ENCODE data around the gene SLCO1B1. TPM values are rescaled to one million over a fixed set of nuclear protein-coding genes. Genes with fewer than 3 reads are reported as not detected.
"Not testable (repeated sequence)": the region's sequence is repeated elsewhere in the genome, so short reads cannot be mapped to it uniquely, and the experiment has no call there.

SLCO1B1 gene
- total RNA-seq, 6 donors from 2014 or later: not detected

GRCh38 chr12:21169878-21170472 lies 39.0 kb downstream of the SLCO1B1 start:
- no peaks in the 10 kb centered on the region for H3K36me3 ChIP-seq
- DNase-seq: peak in 1 of 2 donors; percentile 22
- no peak overlapping the region for H3K27ac ChIP-seq
- no peak overlapping the region for H3K4me3 ChIP-seq
- peak in 1 of 2 donors; percentile 40 for ATAC-seq (ENCODE audit: low FRiP score in 2 of 2)
- H3K4me1 ChIP-seq: no peaks in the 10 kb centered on the region
- WGBS, 2 donors: 39 to 40% methylated on average over 3 of the region's 3 CpGs
- no peaks in the 10 kb centered on the region for H3K27me3 ChIP-seq
- TF ChIP-seq, protein P1, sequence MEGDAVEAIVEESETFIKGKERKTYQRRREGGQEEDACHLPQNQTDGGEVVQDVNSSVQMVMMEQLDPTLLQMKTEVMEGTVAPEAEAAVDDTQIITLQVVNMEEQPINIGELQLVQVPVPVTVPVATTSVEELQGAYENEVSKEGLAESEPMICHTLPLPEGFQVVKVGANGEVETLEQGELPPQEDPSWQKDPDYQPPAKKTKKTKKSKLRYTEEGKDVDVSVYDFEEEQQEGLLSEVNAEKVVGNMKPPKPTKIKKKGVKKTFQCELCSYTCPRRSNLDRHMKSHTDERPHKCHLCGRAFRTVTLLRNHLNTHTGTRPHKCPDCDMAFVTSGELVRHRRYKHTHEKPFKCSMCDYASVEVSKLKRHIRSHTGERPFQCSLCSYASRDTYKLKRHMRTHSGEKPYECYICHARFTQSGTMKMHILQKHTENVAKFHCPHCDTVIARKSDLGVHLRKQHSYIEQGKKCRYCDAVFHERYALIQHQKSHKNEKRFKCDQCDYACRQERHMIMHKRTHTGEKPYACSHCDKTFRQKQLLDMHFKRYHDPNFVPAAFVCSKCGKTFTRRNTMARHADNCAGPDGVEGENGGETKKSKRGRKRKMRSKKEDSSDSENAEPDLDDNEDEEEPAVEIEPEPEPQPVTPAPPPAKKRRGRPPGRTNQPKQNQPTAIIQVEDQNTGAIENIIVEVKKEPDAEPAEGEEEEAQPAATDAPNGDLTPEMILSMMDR (IDR thresholded peaks at IDR 0.05): peak in 5 of 6 experiments; percentile 27 to 57 (median 43)
- TF ChIP-seq EP300 (IDR thresholded peaks at IDR 0.05): no peak
- TF ChIP-seq POLR2A (IDR thresholded peaks at IDR 0.05): no peak
- TF ChIP-seq POLR2AphosphoS5 (IDR thresholded peaks at IDR 0.05): no peak
- H3K9me3 ChIP-seq: no peaks in the 10 kb centered on the region

- H3K4me1 ChIP-seq: no peaks in the 10 kb centered on the region
- ATAC-seq (ENCODE audit: low FRiP score in 2 of 2) (no peak), DNase-seq (no peak)
- TF ChIP-seq, protein P1 (IDR thresholded peaks at IDR 0.05): no peak
- no peak for TF ChIP-seq POLR2AphosphoS5 (IDR thresholded peaks at IDR 0.05)
- no peak for TF ChIP-seq POLR2A (IDR thresholded peaks at IDR 0.05)
- TF ChIP-seq EP300 (IDR thresholded peaks at IDR 0.05): no peak
- H3K4me3 ChIP-seq: no peak overlapping the region
- no peaks in the 10 kb centered on the region for H3K36me3 ChIP-seq
- no peak overlapping the region for H3K27ac ChIP-seq
- no peaks in the 10 kb centered on the region for H3K27me3 ChIP-seq
- WGBS, 2 donors: 97 to 100% methylated on average over 1 of the region's 1 CpG
- H3K9me3 ChIP-seq: no peaks in the 10 kb centered on the region
Observed at GRCh38 chr12:21172079-21172478, 41.1 kb downstream of the SLCO1B1 start.

DNA sequence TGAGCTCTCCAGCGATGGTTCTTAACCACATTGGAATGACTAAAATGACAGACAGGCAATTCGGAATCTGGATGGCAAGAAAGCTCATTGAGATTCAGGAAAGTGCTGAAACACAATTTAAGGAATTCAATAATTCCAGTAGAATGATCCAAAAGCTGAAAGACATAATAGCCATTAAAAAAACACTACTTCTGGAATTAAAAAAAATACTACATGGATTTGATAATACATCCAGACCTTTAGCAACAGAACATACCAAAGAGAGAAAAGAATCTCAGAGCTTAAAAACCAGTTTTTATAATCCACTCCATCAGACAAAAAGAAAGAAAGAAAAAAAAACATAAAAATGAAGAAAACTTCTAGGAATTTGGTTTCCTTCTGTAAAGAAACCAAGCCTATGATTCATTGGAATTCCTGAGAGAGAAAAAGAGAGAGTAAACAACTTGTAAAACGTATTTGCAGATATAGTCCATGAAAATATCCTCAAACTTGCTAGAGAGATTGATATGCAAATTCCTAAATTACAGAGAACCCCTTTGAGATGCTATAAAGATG lies 52.8 kb downstream of the SLCO1B1 start:
- no peaks in the 10 kb centered on the region for H3K9me3 ChIP-seq
- no peaks in the 10 kb centered on the region for H3K27me3 ChIP-seq
- no peak for ATAC-seq (ENCODE audit: low FRiP score in 2 of 2)
- DNase-seq: no peak
- H3K4me1 ChIP-seq: no peaks in the 10 kb centered on the region
- 40 to 63% methylated on average over 3 of the region's 3 CpGs for WGBS, 2 donors
- H3K27ac ChIP-seq: no peak overlapping the region
- H3K36me3 ChIP-seq: no peaks in the 10 kb centered on the region
- TF ChIP-seq, protein P1 (IDR thresholded peaks at IDR 0.05): no peak
- TF ChIP-seq EP300 (IDR thresholded peaks at IDR 0.05) (no peak), POLR2AphosphoS5 (IDR thresholded peaks at IDR 0.05) (no peak), POLR2A (IDR thresholded peaks at IDR 0.05) (no peak)
- H3K4me3 ChIP-seq: no peak overlapping the region

DNA sequence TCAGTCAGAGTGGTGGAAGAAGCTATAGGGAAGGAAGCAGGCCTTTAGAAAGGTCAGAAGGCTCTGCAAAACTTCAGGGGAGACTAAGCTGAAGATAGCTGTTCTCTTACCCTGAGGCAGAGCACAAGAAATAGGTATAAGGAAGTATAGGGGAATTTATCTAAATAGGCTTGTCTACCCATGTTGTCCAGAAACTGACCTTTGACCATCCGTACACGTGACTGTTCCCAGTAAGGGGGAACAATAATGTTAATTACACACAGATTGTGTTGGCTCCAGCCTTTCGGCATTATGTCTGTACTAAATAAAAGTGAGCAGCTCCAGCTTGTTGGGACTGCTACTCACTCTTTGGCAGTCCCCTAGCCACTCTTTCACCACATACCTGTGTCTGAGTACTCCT lies 59.0 kb downstream of the SLCO1B1 start:
- WGBS, 2 donors: 83 to 84% methylated on average over 3 of the region's 3 CpGs
- peaks cover 0 to 4% (median 0%) of the 10 kb centered on the region in 4 donors for H3K9me3 ChIP-seq
- ATAC-seq (ENCODE audit: low FRiP score in 2 of 2): no peak

DNA sequence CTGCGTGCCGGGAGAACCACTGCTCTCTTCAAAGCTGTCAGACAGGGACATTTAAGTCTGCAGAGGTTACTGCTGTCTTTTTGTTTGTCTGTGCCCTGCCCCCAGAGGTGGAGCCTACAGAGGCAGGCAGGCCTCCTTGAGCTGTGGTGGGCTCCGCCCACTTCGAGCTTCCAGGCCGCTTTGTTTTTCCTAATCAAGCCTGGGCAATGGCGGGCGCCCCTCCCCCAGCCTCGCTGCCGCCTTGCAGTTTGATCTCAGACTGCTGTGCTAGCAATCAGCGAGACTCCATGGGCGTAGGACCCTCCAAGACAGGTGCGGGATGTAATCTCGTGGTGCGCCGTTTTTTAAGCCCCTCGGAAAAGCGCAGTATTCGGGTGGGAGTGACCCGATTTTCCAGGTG lies 83.4 kb downstream of the SLCO1B1 start:
- H3K4me3 ChIP-seq; H3K36me3 ChIP-seq; H3K27ac ChIP-seq; H3K9me3 ChIP-seq; H3K4me1 ChIP-seq; ATAC-seq (ENCODE audit: low FRiP score in 2 of 2); H3K27me3 ChIP-seq: not testable (repeated sequence)
- 91% methylated on average over 16 of the region's 19 CpGs; no CpG with 5 or more reads in 1 of the 2 donors for WGBS, 2 donors
- peak in 1 of 2 donors; percentile 28 for DNase-seq

More for the DNA sequence above, 59.0 kb downstream of the SLCO1B1 start:
- DNase-seq: no peak
- H3K27me3 ChIP-seq: no peaks in the 10 kb centered on the region
- no peak overlapping the region for H3K27ac ChIP-seq
- no peaks in the 10 kb centered on the region for H3K4me1 ChIP-seq
- no peaks in the 10 kb centered on the region for H3K36me3 ChIP-seq
- no peak for TF ChIP-seq EP300 (IDR thresholded peaks at IDR 0.05)
- no peak for TF ChIP-seq POLR2AphosphoS5 (IDR thresholded peaks at IDR 0.05)
- TF ChIP-seq, protein P1 (IDR thresholded peaks at IDR 0.05): no peak
- no peak for TF ChIP-seq POLR2A (IDR thresholded peaks at IDR 0.05)
- H3K4me3 ChIP-seq: no peak overlapping the region
